ENCODE data around the gene SDF2L1.

Gene SDF2L1

DNA sequence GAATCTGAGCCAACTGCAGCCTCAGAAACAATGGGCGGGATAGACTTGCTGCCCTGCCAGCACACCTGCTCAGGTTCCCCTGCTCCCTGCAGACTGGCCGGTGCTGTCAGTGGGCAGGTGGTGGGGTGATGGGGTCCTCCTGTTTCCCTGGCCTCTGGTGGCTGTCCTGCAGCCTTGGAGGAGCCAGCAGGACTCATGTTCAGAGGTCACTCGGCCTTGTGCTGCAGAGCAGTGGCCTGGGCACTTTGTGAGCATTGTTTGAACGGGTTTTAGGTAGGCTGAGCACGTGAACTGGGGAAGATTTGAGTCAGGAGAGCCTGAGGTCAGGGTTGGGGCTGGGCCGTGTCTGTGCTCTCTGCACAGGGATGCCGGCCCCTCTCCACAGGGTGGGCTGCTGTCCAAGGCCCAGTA is 41.3 kb downstream of the SDF2L1 start:
- H3K79me2 ChIP-seq (ENCODE audit: control insufficient read depth, insufficient read depth, low read length, unreplicated experiment) = no peaks in the 10 kb centered on the region
- no peaks in the 10 kb centered on the region for H3K36me3 ChIP-seq (ENCODE audit: insufficient read depth, low read length)
- no peak overlapping the region for H3K4me3 ChIP-seq (ENCODE audit: low read depth, low read length)
- no peak overlapping the region for H3K27ac ChIP-seq (ENCODE audit: low read depth, low read length)
- H2AFZ ChIP-seq (ENCODE audit: low read length, unreplicated experiment) = no peak overlapping the region
- no peaks in the 10 kb centered on the region for H3K4me1 ChIP-seq (ENCODE audit: control insufficient read depth, insufficient read depth, low read length, unreplicated experiment)
- H3K27me3 ChIP-seq (ENCODE audit: insufficient read depth, low read length) = no peaks in the 10 kb centered on the region

- Histone ChIP-seq H3K4me1 (ENCODE audit: control insufficient read depth, insufficient read depth, low read length, unreplicated experiment) (no peaks in the 10 kb centered on the region), H3K27me3 (ENCODE audit: insufficient read depth, low read length) (no peaks in the 10 kb centered on the region), H2AFZ (ENCODE audit: low read length, unreplicated experiment) (no peak overlapping the region), H3K79me2 (ENCODE audit: control insufficient read depth, insufficient read depth, low read length, unreplicated experiment) (no peaks in the 10 kb centered on the region), H3K36me3 (ENCODE audit: insufficient read depth, low read length) (no peaks in the 10 kb centered on the region), H3K27ac (ENCODE audit: low read depth, low read length) (no peak overlapping the region), H3K4me3 (ENCODE audit: low read depth, low read length) (no peak overlapping the region)
Observed at GRCh38 chr22:21684492-21685163, 42.5 kb downstream of the SDF2L1 start.

DNA sequence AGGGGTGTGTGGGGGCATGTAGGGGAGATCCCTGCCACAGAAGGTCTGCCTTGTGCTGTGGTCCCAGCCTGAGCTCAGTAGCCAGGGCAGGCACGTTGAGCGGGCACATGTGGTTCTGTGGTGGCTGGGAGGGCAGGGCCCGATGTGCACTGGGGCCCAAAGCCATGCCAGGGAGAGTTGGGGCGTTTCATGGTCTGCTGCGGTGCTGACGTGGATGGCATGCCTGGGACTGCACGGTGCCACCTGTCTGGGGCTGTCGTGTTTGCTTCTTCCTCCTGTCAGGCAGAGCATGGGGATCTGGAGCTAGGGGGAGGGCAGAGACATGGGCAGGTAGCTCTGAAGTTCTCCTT is 43.0 kb downstream of the SDF2L1 start:
- H3K27ac ChIP-seq (ENCODE audit: low read depth, low read length) = no peak overlapping the region
- no peaks in the 10 kb centered on the region for H3K36me3 ChIP-seq (ENCODE audit: insufficient read depth, low read length)
- no peaks in the 10 kb centered on the region for H3K27me3 ChIP-seq (ENCODE audit: insufficient read depth, low read length)

GRCh38 chr22:21686193-21686608 is 44.1 kb downstream of the SDF2L1 start:
- H3K4me3 ChIP-seq (ENCODE audit: low read depth, low read length) = no peak overlapping the region
- H3K36me3 ChIP-seq (ENCODE audit: insufficient read depth, low read length) = no peaks in the 10 kb centered on the region
- no peak overlapping the region for H2AFZ ChIP-seq (ENCODE audit: low read length, unreplicated experiment)
- no peak overlapping the region for H3K27ac ChIP-seq (ENCODE audit: low read depth, low read length)
- no peaks in the 10 kb centered on the region for H3K4me1 ChIP-seq (ENCODE audit: control insufficient read depth, insufficient read depth, low read length, unreplicated experiment)
- no peaks in the 10 kb centered on the region for H3K79me2 ChIP-seq (ENCODE audit: control insufficient read depth, insufficient read depth, low read length, unreplicated experiment)
- no peaks in the 10 kb centered on the region for H3K27me3 ChIP-seq (ENCODE audit: insufficient read depth, low read length)

More for the DNA sequence above, 43.0 kb downstream of the SDF2L1 start:
- Histone ChIP-seq H2AFZ (ENCODE audit: low read length, unreplicated experiment) (no peak overlapping the region), H3K4me1 (ENCODE audit: control insufficient read depth, insufficient read depth, low read length, unreplicated experiment) (no peaks in the 10 kb centered on the region), H3K79me2 (ENCODE audit: control insufficient read depth, insufficient read depth, low read length, unreplicated experiment) (no peaks in the 10 kb centered on the region), H3K4me3 (ENCODE audit: low read depth, low read length) (no peak overlapping the region)

- no peak overlapping the region for H3K4me3 ChIP-seq (ENCODE audit: low read depth, low read length)
- H3K79me2 ChIP-seq (ENCODE audit: control insufficient read depth, insufficient read depth, low read length, unreplicated experiment) = no peaks in the 10 kb centered on the region
- no peaks in the 10 kb centered on the region for H3K36me3 ChIP-seq (ENCODE audit: insufficient read depth, low read length)
- H3K4me1 ChIP-seq (ENCODE audit: control insufficient read depth, insufficient read depth, low read length, unreplicated experiment) = no peaks in the 10 kb centered on the region
- H2AFZ ChIP-seq (ENCODE audit: low read length, unreplicated experiment) = no peak overlapping the region
- no peaks in the 10 kb centered on the region for H3K27me3 ChIP-seq (ENCODE audit: insufficient read depth, low read length)
- no peak overlapping the region for H3K27ac ChIP-seq (ENCODE audit: low read depth, low read length)
Observed at GRCh38 chr22:21686634-21687393, 44.7 kb downstream of the SDF2L1 start.

- Histone ChIP-seq H3K4me1 (ENCODE audit: control insufficient read depth, insufficient read depth, low read length, unreplicated experiment) (no peaks in the 10 kb centered on the region), H3K36me3 (ENCODE audit: insufficient read depth, low read length) (no peaks in the 10 kb centered on the region), H3K4me3 (ENCODE audit: low read depth, low read length) (no peak overlapping the region), H3K79me2 (ENCODE audit: control insufficient read depth, insufficient read depth, low read length, unreplicated experiment) (no peaks in the 10 kb centered on the region), H3K27ac (ENCODE audit: low read depth, low read length) (no peak overlapping the region), H2AFZ (ENCODE audit: low read length, unreplicated experiment) (no peak overlapping the region), H3K27me3 (ENCODE audit: insufficient read depth, low read length) (no peaks in the 10 kb centered on the region)
Observed at GRCh38 chr22:21687685-21688259, 45.7 kb downstream of the SDF2L1 start.

- Histone ChIP-seq H3K4me3 (ENCODE audit: low read depth, low read length) (no peak overlapping the region), H3K79me2 (ENCODE audit: control insufficient read depth, insufficient read depth, low read length, unreplicated experiment) (no peaks in the 10 kb centered on the region), H3K36me3 (ENCODE audit: insufficient read depth, low read length) (no peaks in the 10 kb centered on the region)
Observed at GRCh38 chr22:21688341-21688705, 46.2 kb downstream of the SDF2L1 start.

GRCh38 chr22:21688706-21689381 is 46.7 kb downstream of the SDF2L1 start:
- no peak overlapping the region for H3K27ac ChIP-seq (ENCODE audit: low read depth, low read length)
- H2AFZ ChIP-seq (ENCODE audit: low read length, unreplicated experiment) = no peak overlapping the region
- H3K4me1 ChIP-seq (ENCODE audit: control insufficient read depth, insufficient read depth, low read length, unreplicated experiment) = no peaks in the 10 kb centered on the region
- no peaks in the 10 kb centered on the region for H3K79me2 ChIP-seq (ENCODE audit: control insufficient read depth, insufficient read depth, low read length, unreplicated experiment)
- no peaks in the 10 kb centered on the region for H3K36me3 ChIP-seq (ENCODE audit: insufficient read depth, low read length)
- no peaks in the 10 kb centered on the region for H3K27me3 ChIP-seq (ENCODE audit: insufficient read depth, low read length)
- no peak overlapping the region for H3K4me3 ChIP-seq (ENCODE audit: low read depth, low read length)

More at GRCh38 chr22:21688341-21688705, 46.2 kb downstream of the SDF2L1 start:
- Histone ChIP-seq H3K4me1 (ENCODE audit: control insufficient read depth, insufficient read depth, low read length, unreplicated experiment) (no peaks in the 10 kb centered on the region), H3K27me3 (ENCODE audit: insufficient read depth, low read length) (no peaks in the 10 kb centered on the region), H3K27ac (ENCODE audit: low read depth, low read length) (no peak overlapping the region), H2AFZ (ENCODE audit: low read length, unreplicated experiment) (no peak overlapping the region)

- Histone ChIP-seq H2AFZ (ENCODE audit: low read length, unreplicated experiment) (no peak overlapping the region), H3K27me3 (ENCODE audit: insufficient read depth, low read length) (no peaks in the 10 kb centered on the region), H3K79me2 (ENCODE audit: control insufficient read depth, insufficient read depth, low read length, unreplicated experiment) (no peaks in the 10 kb centered on the region), H3K4me3 (ENCODE audit: low read depth, low read length) (no peak overlapping the region), H3K36me3 (ENCODE audit: insufficient read depth, low read length) (no peaks in the 10 kb centered on the region), H3K4me1 (ENCODE audit: control insufficient read depth, insufficient read depth, low read length, unreplicated experiment) (no peaks in the 10 kb centered on the region), H3K27ac (ENCODE audit: low read depth, low read length) (no peak overlapping the region)
Observed at GRCh38 chr22:21690401-21690801, 48.3 kb downstream of the SDF2L1 start.

- Histone ChIP-seq H3K27ac (ENCODE audit: low read depth, low read length) (no peak overlapping the region), H3K36me3 (ENCODE audit: insufficient read depth, low read length) (no peaks in the 10 kb centered on the region)
Observed at GRCh38 chr22:21691816-21692215, 49.7 kb downstream of the SDF2L1 start.

More at GRCh38 chr22:21691816-21692215, 49.7 kb downstream of the SDF2L1 start:
- no peaks in the 10 kb centered on the region for H3K79me2 ChIP-seq (ENCODE audit: control insufficient read depth, insufficient read depth, low read length, unreplicated experiment)
- H3K4me1 ChIP-seq (ENCODE audit: control insufficient read depth, insufficient read depth, low read length, unreplicated experiment) = no peaks in the 10 kb centered on the region
- H2AFZ ChIP-seq (ENCODE audit: low read length, unreplicated experiment) = no peak overlapping the region
- H3K27me3 ChIP-seq (ENCODE audit: insufficient read depth, low read length) = no peaks in the 10 kb centered on the region
- H3K4me3 ChIP-seq (ENCODE audit: low read depth, low read length) = no peak overlapping the region
